HuH-7 (cell line): Measurements from ENCODE around the gene CCN5.
"Not testable (repeated sequence)": the region's sequence is repeated elsewhere in the genome, so short reads cannot be mapped to it uniquely, and the experiment has no call there.

Source experiments
- DNase-seq: peaks from one replicate; pipeline ENCODE4 v3.0.0; 2011; ENCODE audit warnings: low spot score

The CCN5 gene

DNA sequence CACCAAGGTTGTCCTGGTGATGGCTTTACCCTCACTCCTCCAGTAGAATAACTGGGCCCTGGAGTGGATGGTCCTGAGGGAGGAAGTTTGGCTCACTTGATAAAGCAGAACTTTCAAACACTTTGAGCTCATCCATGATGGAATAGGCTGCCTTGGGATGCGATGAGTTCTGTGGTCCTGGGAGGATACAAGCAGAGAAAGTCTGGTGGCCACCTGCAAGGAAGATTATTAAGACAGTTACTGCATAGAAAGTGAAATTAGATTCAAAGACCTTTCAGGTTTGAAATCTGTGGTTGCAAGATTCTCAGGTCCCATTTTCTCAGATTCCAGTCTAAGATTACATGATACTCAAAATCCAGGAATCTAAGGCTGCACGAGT, 19.9 kb upstream of the CCN5 start:
- DNase-seq, result no peak

DNA sequence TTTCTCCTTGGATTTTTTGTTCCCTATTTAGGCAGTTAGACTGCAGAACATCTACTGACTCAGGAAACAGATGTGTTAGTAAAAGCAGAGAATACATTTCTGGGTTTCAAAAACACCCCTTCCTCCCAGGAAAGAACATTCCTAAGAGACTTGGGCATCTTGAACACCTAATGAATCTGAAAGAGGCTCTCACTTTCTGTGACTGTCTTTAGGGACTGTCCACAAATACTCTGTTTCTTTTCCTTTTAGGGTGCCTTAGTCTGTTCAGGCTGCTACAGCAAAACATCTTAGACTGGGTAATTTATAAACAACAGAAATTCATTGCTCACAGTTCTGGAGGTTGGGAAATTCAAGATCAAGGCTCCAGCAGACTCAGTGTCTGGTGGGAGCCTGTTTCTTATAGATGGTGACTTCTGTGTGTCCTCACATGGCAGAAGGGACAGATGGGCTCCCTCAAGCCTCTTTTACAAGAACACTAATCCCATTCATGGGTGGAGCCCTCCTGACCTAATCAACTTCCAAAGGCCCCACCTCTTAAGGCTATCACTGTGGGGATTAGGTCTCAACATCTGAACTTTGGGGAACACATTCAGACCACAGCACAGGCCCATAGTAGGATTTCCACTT, 19.4 kb upstream of the CCN5 start:
- DNase-seq, result no peak

DNA sequence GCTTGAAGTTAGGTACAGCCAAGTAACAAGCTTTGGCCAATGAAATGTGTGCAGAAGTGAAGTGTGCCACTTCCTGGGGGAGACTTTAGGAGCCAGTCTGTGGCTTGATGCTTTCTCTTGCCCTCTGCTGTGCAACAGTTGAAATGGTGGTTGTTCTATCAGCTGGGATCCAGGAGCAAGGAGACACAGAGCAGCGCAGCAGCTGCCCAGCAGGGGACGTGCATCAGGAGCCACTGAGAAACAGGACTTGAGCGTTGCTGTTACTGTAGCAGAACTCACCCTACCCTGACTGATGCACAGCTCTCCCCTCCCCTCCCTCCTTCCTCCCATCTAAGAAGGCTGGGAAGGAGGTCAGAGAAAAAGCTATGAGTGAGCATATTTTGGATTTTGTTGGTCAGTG, 18.9 kb upstream of the CCN5 start:
- no peak for DNase-seq

DNA sequence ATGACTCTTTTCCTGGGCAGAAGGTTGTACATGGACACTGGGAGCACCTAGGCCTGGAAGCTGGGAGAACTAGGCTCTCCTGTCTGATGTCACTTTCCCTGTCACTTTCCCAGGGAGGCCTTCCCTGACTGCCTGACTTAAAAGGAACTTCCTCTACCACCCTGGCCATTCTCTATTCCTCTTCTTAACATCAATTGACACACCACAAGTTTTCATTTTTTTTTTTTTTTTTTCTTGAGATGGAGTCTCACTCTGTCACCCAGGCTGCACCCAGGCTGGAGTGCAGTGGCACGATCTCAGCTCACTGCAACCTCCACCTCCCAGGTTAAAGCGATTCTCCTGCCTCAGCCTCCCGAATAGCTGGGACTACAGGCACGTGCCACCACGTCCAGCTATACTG, 18.1 kb upstream of the CCN5 start:
- DNase-seq, result not testable (repeated sequence)

DNA sequence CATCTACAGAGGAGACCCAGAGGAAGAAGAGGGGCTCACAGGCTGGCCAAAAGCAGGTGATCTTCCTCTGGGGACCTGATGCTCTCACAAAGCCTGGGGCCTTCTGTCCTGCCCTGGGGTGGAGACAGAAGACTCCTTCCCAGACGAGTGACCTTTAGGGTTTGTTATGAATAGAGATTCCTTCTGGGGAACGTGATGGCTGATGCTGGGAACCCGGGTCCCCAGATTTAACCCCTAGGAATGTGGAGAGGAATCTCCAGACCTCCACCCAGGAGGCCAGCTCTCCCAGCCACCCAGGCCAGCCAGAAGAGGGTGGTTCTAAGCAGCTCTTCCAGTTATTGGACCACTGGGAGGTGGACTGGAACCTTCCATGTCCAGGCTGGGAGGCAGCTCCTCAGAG, 16.8 kb upstream of the CCN5 start:
- no peak for DNase-seq

DNA sequence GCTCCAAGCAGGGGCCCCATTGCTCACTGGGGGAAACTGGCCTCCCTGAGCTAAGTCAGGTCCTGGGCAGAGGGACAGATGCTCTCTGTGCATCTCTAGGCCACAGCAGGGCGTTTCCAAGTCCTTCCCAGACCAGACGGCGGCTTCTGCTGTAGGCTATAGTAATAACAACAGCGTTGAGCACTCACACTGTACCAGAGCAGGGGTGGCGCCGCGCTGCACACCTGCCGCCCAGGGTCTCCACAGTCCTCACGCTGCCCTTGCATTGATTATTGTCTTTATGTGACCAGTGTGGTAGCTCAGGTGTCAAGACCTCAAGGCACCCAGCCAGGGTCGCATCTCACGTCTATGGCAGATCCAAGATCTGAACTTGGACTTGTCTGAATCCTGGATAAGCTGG, 14.9 kb upstream of the CCN5 start:
- DNase-seq, result no peak

DNA sequence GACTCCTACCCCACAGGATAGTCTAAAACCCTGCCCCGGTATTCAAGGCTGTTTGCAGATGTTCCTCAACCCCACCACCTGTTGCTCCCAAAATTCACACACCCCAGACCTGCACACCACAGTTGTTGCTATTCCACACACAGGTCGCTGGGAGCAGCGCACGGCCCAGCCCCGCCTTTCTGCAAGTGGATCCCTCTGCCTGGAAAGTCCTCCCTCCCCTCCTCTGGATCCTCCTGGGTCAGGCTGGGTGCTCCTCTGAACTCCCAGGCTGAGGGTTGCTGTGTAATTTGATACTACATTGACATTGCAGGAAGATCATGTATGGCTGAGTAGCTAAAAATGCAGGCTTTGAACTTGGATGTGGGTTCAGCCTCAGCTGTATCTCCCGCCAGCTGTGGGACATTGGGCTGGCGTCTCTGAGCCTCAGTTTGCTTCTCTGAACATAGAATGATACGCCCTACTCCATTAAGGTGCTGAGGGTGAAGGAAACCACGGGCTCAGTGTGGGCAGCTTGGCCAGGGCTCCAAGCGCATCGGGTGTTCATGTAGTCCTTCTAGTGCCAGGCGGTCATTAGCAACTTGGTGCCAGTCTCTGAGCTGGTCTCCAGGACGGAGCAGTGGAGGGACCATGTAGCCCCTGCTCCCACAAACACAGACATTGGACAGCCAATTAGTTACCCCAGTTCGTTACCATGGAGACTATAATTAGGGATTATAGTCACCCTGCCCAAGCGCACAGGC, 13.9 kb upstream of the CCN5 start:
- DNase-seq, result no peak

DNA sequence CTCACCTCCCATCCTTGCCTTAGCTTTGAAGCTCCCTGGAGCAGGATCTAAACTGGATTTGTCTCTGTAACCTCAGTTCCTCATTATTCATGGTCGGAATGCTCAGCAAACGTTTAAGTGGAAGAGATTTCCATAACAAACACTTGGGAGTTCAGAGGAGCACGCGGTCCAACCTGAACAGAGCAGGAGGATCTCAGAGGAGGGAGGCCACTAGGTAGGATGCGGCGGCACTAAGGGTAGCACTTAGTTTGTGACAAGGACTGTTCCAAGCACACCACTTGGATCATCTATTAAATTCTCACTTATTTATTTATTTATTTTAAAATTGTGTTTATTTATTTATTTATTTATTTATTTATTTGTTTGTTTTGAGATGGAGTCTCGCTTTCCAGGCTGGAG, 13.3 kb upstream of the CCN5 start:
- DNase-seq, result no peak

DNA sequence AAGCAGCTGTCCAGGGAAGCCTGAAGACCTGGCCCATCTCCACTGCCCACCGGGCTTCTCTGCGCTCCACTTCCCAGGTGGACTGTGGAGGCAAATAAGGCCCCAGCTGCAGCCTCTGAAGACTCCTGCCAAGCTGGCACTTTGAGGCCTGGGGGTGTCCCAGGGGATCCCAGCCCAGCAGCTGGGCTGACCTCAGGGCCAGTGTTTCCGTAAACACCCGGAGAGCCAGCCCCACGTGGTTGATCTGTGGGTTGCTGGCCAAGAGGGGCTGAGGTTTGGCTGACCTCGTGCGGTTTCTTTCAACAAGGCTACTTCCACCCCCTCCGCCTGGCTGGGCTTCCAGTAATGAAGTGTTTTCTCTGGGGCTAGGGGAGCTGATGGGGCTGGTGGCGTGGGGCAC, 12.4 kb upstream of the CCN5 start:
- no peak for DNase-seq

DNA sequence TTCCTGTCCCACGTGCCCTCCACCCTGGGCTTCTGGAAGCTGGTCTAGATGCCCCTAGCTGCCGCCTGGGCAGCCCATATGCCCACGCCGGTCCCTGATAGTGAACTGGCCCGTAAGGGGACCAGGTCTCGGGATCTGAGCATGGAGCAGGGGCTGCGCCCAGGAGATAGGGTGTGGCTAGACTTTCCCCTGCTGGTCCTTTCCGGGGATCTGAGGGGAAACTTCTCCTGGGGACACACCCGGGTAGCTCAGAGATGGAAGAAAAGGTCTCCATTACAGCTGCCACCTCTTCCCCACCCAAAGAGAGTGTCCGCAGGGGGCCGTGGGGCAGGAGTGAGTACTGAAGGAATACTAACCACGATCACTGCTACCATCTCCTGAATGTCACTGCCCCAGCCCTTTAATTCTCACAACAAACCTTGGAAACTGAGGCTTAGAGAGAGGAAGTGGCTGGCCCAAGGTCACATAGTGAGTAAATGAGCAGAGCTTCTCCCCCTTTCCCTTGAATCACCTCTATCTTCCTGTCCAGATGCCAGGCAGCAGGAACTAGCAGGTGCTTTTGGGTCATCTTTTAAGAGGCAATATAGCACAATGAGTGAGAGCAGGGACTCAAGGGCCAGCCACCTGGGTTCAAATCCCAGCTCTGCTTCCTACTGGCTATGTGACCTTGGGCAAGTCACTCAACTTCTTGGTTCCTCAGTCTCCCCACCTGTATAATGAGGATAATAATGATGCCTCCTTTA, 11.8 kb upstream of the CCN5 start:
- DNase-seq, result no peak

DNA sequence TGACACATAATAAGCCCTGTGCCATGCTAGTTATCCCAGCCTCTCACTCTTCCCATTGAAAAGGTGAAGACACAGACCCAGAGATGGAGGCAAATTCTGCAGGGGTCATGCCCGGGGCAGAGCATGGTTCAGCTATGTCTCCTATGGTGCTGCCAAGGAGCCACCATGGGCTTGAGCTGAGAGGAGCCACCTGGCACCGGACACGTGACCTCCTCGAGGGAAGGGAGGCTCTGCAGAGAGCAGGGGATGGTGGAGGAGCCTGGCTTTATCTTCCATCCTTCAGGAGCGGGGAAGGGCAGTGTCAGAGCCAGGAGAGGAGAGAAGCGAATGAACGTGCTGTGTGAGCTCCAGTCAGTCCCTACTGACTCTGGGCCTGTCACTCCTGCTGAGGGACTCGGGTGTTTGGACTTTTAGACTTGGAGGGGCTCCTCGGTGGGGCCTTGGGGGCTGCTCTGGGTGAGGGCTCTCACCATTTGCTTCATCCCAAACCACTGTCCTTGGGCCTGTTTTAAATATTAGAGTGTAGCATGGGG, 11.1 kb upstream of the CCN5 start:
- no peak for DNase-seq

DNA sequence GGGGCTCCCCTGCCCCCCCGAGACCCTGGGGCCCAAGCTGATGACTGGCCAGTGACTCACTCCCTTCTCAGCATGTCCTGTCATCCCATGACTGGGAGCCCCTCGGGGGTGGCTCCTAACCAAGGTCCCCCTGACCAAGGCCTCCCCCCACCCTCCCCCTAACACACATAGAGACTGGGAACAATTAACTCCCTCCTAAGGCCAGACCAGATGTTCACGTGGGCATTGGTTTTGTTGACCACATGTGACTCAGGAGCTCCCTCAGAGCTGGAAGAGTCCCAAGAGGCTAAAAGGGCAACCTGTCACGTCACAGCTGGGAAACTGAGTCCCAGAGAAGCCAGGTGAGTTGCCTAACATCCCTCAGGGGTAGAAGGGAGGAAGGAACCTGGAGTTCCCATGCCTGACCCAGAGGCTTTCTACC, 10.6 kb upstream of the CCN5 start:
- DNase-seq, result no peak

DNA sequence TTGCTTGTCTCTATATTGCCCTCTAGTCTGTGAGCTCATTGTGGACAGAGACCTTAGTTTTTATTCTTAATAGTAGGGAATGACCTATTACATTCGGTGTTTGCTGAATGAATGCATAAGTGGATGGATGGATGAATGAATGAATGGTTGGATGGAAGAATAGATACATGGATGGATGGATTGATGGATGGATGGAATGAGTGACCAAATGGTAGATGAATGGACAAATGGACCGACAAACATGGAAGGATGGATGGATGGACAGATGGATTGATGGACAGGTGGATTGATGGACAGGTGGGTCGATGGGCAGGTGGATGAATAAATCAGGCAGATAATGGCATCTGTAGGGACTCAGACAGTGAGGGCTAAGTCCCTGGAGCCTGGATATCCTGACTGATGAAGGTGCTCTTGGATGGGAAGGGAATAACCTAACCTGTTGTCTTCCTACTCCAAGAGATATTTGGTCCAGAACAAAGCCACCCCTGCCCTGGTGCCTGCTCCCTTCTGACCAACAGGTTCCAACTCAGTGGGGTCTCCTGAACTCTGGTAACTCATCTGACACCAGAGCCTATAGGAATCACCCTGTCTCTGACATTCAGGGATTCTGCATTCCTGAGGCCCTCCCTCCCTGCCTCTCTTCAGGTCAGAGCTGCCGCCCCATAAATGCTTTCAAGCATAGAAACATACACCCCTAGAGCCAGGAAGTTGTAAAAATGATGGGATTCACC, 9.6 kb upstream of the CCN5 start:
- DNase-seq, result no peak

DNA sequence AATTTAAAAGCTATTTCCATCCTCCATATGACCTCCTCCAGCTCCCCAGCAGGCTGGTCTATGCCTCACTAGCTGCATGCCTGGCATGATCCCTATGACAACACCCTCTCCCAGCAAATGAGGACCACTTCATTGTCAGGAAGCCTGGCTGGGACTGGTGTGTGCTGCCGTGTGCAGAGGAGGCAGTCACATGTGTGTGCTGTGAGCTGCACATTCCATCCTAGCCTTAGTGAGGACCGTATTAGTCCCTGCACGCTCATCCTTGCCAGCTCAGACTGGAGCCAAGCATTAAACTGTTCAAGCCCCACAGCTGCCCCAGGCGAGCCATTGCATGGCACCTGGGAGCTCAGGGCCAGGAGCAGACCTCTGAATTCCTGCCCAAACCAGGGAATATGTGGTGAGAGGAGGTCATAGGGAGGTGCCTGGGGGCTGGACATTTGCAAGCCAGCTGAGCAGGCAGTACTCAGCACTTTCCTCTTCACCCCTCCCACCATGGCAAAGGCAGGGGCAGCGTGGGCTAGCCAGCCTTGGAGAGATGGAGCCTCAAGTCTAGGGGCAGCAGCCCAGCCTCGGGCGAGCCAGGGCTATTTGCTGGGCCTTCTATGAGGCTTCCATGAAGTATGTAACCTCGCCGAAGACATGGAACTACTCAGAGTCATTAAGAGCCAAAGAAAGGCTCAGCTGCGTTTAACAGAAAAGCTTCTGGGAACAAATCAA, 8.7 kb upstream of the CCN5 start:
- no peak for DNase-seq

DNA sequence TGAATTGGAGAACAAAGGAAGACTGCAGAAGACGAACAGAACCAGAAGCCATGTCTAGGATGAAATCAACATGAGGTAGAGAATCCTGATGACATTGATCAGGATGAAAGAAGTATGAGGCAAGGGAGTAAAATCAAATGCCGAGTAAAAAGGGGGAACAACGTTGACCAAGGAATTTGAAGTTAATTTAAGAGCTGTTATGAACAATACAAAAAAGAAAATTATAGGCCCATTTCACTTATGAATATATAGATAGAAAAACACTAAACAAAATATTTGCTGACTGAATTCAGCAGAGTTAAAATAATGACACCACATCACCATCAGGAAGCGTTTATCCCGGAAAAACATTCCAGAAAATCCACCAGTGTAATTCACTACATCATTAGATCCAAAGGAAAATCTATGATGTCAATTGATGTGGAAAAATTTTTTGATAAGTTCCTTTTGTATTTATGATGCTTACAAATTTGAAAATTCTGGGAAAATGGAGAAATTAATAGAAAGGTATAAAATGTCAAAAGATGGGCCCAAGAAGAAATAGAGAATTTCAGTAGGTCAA, 8.1 kb upstream of the CCN5 start:
- DNase-seq, result no peak

DNA sequence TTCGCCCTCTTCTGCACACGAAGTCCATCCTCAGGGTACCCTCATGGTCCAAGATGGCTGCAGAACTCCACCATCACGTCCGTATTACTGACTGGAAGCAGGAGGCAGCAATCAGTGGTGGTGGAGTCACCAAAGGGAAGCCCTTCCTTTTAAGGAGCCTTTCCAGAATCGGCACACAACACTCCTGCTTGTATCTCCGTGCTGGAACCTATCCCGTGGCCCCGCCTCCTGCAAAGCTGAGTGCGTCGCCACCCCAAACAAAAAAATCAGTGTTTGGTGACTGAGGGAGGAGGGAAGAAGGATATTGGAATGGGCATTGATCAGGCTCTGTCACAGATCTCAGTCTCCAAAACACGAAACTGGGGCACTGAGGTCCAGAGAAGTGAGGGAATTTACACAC, 5.8 kb upstream of the CCN5 start:
- DNase-seq, result no peak

DNA sequence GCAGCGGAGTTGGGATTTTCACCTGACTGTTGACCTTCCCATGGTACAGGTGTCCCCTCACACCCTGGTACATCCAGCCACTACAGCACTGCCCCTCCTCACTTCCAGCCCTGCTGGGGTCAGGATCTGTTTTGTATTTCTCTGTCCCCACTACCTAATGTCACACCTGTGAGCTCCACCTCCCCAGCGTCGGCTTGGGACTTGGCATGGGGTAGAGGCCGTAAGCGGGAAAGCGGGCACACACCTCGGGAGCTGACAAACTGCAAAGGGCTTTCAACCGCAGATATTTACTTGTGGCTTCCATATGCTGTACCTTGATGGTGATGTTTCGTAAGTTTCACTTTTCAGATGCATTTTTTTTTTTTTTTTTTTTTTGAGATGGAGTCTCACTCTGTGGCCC, 5.4 kb upstream of the CCN5 start:
- DNase-seq, result no peak

DNA sequence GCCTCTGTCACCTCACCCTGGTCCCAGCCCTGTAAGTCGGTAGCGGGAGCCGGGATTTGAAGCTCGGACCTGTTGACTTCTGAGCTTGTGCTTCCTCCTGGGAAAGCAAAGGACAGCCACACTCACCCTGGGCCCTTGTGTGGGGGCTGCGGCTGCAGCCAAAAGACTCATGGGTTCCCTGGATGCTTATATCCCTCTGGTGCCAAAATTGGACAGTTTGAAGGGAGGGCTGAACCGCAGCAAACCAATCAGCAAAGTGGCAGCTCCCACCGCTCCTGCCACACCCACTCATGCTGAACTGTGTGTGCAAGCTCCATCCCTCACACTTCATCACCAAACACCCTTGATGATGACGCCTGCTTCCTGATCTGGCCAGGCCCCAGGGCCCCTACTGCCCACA, 3.9 kb upstream of the CCN5 start:
- no peak for DNase-seq

DNA sequence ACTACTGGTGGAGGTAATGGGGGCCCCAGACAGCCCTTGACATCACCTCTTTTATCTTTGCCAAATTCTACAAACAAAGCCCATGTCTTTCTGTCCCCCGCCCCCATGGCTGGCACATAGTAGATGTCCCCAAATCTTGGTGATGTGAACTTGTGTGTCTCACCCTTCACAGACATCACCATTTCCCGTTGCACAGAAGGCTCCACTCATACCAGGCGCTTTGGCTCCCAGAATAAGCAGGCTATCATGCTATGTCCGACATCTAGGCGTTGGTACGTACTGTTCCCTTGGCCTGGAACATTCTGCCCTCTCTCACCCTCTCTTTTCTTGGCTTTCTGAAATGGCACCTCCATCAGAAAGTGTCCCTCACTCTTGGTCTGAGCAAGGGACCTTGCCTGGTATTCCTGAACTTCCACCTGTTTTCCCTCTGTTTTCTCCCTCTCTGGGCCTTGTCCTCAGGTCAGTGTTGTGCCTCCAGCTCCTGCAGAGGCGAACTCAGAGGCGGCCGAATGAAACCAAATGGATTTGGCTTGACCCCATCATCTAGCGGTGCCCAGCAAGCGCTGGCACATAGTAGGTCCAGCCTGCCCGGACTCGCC, 968 bp upstream of the CCN5 start:
- DNase-seq, result no peak

DNA sequence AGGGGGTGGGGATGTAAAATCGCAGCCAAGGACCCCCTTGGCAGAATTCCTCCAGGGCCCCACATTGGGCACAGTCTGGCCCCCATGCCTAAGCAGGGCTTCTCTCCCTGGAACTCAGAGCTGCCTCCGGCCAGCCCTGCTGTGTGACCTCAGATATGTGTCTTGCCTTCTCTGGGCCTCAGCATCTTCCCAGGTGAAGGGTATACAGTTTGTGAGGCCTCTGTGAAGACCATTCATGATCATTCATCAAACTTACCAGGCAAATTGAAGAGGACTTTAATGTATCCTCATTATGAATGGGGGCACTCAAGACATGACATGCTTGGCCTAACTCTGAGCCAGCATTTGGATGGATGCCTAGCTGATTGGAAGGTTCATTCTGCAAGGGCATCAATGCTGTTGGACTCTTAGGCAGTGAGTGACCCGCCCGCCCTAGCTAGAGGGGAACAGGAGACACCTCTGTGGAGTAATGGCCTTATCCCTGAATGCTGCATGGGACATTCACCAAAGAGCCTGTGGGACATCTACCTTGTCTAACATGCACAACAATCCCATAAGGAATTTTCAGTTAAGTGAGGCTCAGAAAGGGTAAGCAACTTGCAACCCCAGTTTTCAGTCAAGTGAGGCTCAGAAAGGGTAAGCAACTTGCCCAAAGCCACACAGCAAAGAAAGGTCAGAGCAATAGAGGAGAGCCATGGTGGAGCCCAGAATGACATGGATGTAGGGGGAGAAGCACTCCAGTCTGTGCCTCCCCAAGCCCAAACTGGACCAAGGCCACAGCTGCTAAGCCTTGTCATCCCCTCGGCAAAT, 535 bp downstream of the CCN5 start:
- no peak for DNase-seq
